NCI-H345 (cell line): ENCODE measurements around the gene DLEC1.
A peak's percentile ranks its signal among the peaks of the same experiment; 100 is the strongest.

Experiments
- DNase-seq: peaks from one replicate; lab custom pipeline; 2025; lab: John Stamatoyannopoulos, UW

Gene DLEC1, protein sequence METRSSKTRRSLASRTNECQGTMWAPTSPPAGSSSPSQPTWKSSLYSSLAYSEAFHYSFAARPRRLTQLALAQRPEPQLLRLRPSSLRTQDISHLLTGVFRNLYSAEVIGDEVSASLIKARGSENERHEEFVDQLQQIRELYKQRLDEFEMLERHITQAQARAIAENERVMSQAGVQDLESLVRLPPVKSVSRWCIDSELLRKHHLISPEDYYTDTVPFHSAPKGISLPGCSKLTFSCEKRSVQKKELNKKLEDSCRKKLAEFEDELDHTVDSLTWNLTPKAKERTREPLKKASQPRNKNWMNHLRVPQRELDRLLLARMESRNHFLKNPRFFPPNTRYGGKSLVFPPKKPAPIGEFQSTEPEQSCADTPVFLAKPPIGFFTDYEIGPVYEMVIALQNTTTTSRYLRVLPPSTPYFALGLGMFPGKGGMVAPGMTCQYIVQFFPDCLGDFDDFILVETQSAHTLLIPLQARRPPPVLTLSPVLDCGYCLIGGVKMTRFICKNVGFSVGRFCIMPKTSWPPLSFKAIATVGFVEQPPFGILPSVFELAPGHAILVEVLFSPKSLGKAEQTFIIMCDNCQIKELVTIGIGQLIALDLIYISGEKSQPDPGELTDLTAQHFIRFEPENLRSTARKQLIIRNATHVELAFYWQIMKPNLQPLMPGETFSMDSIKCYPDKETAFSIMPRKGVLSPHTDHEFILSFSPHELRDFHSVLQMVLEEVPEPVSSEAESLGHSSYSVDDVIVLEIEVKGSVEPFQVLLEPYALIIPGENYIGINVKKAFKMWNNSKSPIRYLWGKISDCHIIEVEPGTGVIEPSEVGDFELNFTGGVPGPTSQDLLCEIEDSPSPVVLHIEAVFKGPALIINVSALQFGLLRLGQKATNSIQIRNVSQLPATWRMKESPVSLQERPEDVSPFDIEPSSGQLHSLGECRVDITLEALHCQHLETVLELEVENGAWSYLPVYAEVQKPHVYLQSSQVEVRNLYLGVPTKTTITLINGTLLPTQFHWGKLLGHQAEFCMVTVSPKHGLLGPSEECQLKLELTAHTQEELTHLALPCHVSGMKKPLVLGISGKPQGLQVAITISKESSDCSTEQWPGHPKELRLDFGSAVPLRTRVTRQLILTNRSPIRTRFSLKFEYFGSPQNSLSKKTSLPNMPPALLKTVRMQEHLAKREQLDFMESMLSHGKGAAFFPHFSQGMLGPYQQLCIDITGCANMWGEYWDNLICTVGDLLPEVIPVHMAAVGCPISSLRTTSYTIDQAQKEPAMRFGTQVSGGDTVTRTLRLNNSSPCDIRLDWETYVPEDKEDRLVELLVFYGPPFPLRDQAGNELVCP (N-terminal part only)

DNA sequence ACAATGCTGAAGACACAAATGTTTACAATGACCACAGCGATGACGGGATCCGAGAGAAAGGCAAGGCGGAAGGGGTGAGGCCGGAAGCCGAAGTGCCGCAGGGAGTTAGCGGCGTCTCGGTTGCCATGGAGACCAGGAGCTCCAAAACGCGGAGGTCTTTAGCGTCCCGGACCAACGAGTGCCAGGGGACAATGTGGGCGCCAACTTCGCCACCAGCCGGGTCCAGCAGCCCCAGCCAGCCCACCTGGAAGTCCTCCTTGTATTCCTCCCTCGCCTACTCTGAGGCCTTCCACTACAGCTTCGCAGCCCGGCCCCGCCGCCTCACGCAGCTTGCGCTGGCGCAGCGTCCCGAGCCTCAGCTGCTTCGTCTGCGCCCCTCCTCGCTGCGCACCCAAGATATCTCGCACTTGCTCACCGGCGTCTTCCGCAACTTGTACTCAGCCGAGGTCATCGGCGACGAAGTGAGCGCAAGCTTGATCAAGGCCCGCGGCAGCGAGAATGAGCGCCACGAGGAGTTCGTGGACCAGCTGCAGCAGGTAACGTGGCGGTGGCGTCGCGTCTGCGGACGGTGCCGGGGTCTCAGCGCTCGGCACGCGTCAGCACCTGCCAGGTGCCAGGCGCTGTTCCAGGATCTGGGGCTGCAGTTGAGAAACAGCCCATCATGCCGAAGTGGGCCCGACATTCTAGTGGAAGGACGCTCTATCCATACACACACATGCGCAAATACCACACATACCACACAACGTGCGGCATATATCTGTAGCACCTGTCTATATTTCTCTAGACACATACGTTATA is at the start of gene DLEC1:
DLEC1 (plus strand) TSS at position 108 of the 798 bp plus-strand sequence; CDS start at position 126, 18 bp downstream.
- DNase-seq, result no peak

DNA sequence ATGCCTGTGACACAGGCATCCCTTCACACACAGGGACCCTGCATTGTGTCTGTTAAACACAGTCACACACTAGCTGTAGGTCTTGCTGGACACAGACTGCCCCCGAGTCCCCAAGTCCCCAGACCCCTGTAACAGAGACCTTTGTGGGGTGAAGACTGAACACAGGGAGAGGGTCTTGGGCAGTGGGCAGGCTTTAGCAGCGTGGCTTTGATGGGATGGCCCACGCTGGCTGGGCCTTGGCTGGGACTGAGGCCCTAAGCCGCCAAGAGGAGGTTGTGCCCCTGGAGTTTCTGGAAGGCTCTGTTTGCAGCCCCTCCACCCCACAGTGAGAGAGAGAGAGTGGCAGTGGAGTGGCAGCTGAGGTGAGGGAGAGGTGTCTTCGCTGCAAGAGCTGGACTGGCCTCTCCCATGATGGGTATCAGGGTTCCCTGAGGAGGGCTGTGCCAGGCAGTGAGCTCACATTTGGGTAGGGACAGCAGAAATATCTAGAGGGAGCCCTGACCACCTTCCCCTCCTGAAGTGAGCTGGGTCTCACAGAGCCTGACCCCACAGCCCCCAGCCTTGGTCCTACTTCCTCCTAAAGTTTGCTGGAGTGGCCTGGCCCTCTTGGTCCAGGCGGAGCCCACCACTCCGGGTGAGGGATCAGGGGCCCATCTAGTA is 49.1 kb upstream of the DLEC1 start:
- no peak for DNase-seq

DNA sequence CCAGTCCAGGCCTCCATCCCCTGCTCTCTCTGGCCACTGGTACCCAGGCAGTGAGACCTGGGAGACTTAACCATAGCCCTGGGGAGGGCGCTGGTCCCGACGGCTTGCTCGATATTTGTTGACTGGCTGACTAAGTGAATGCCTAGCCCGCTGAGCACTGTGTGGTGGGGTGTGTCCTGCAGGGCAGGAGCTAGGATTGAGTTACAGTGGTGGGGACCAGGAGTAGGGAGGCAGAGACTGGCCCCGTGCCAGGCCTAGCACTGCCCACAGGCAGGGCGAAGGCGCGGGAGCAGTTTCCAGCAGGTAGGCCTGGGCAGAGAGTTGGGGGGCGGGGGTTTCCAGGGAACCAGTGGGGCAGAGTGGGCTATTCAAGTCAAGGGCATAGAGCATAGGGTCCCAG is 48.5 kb upstream of the DLEC1 start, which contains the start of gene VILL:
VILL (plus strand) TSS at position 260 of the 400 bp plus-strand sequence. CDS start 2,887 bp downstream, outside the sequence.
- DNase-seq, result peak; percentile 27

DNA sequence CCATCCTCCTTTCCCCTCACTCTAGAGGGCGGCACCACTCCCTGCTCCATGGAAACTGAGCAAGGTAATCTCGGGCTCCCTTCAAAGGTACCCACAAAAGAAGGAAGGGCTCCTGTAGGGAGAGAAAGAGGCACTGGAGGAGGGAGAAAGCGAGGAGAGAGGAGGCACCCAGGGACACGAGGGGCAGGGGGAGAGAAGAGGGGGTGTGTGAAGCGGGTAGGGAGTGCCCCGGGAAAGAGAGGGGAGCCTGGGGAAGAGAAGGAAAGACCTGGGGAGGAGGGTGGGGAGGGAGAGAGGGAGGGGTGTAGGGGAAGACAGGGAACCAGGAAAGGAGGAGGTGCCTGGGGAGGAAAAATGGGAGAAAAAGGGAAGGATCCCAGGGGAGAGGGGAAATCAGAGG is 47.9 kb upstream of the DLEC1 start:
- DNase-seq, result no peak

DNA sequence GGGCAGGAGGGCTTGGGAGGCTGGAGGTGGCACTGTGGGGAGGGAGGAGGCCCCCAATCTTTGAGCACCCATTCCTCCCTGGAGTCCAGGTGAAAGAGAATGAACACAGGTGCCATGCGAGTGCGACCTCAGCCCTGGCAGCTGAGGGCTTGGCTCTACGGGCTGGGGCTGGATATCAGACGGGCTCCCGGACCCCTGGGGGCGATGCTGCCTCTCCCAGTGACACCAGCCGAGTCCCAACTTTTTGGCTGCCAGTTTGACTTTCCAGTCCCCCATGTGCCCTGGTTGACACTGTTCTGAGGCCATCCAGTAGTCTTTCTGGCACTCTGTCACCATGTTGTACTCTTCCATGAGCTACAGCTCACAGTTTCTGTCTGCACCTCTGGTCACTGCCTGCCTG is 47.2 kb upstream of the DLEC1 start:
- DNase-seq, result no peak

DNA sequence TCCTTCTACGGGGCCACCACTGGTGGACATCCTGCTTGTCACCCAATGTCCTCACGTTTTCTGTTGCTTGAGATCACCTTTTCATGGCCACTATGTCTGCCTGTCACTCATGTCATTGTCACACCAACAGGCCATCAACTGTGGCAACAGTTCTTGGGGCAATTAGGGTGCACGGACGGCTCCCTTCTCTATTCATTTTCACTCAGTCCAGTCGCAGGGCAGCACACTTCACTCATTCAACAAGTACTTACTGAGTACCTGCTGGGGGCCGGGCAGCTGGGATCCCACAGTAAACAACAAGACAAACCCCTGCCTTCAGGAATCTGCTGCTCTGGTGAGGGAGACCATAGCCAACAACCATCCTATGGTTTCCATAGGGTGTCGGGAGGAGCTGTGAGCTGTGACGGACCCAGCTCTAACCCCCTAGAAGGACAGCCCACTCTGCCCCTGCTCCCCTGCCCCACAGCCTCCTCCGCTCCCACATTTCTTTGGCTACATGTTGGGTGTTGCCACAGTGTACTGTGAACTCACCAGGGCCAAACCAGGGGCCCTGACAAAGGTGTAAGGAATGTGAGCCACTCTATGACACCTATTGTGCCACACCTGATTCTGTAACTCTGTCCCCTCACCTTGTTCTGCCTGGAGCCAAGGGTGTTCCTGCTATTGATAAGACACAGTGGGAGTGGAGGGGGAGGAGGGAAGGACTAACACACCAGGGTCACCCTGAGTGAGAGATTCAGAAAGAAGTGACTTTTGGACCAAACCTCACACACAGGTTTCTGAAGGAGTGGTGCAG is 46.5 kb upstream of the DLEC1 start:
- DNase-seq, result no peak

DNA sequence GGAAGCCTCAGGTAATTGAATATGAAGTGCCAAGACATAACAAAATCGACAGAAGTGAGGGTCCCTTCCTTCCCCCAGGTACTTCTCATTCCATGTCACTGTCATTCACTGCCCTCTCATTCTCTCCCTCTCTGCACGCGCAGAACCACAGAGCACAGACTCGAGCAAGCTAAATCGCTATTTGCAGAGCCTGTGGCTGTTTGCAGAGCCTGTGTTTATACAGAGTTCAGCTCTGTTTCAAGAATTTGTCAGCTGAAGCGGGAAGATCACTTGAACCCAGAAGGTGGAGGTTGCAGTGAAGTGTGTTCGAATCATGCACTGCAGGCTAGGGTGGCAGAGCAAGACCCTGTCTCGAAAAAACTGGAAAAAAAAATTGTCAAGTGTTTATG is 45.9 kb upstream of the DLEC1 start:
- no peak for DNase-seq

DNA sequence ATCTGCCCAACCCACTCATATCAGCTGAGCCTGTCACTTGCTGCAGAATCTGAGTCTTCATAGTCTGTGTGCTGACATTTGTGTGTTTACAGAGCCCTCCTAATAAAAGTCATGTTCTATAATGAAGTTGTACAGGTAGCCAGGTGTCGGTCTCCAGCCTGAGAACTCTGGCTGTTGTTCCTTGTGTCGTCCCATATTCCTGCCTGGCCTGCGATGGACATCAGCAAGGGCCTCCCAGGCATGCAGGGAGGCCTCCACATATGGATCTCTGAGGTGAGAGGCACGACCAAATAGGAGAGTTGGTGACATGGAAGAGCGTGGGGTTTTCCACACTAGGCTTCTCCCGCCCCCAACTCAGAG is 45.6 kb upstream of the DLEC1 start:
- no peak for DNase-seq

DNA sequence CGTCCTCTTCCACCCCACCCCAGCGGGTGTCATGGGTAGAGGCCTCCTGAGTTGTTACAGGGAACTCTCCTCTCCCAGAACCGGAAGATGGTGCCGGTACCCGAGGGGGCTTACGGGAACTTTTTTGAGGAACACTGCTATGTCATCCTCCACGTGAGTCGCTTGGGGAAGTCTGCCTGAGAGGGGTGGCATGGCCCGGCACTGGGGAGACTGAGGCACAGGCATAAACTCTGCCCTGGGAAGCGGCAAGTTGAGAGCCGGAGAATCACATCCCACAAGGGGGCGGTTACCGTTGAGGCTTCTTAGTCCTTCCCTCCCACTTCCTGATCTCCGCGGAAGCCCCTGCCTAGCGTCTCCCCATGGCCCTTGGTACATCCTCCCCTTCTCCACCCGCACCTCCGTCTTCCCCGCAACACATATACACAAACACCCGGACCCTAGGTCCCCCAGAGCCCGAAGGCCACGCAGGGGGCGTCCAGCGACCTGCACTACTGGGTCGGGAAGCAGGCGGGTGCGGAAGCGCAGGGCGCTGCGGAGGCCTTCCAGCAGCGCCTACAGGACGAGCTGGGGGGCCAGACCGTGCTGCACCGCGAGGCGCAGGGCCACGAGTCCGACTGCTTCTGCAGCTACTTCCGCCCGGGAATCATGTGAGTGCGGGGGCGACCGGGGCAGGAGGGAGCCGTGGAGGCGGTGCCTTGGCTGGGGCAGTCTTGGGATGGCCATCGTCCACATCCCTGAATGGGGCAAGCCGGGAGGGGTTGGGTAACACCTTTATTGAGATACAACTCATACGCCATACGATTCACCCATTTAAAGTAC is 45.0 kb upstream of the DLEC1 start:
- DNase-seq, result no peak

DNA sequence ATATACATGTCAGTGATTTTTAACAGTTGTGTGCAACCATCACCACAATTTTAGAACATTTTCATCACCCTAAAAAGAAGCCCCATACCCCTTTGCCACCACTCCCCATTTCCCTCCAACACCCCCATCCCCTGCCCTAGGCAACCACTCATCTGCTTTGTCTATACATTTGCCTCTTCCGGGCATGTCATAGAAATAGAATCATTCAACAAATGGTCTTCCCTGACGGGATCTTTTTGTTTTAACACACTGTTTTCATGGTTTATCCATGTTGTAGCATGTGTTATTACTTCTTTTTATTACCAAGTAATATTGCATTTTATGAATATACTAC is 44.4 kb upstream of the DLEC1 start:
- no peak for DNase-seq

DNA sequence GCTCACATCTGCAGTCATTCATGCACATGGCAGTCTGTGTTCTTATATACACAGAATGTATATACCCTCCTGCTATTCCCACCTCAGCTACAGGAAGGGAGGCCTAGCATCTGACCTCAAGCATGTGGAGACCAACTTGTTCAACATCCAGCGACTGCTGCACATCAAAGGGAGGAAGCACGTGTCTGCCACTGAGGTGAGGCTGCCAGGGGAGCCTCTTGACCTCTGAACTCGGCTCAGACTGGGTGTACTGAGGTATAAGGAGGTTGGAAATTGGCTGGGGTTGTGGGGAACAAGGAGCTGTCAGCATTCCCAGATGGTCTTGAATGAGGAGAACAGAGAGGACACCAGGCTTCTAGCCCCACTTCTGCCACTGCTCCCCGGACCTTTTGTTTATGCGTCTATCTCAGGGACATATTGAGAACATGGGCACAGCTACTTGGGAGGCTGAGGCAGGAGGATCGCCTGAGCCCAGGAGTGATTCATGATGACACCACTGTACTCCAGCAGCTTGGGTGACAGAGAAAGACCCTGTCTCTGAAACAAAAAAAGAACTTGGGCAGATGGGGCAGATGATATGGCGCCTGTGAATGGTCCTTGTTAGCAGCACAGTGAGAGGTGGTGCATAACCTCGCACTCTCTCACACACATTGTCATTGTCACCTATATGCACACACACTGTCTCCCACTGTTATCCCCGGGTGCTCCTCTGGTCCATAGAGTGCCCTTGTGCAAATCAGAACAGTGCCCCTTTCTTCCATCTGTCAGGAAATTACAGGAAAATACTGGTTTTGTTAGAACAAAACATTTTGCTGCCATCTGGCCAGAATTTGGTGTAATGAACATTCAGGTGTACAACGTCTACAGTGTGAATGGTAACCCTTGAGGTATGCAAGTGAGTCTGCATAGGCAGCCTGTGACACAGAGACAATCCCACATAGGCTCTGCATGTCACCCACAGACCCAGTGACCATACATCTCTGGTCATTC is 43.1 kb upstream of the DLEC1 start:
- no peak for DNase-seq

DNA sequence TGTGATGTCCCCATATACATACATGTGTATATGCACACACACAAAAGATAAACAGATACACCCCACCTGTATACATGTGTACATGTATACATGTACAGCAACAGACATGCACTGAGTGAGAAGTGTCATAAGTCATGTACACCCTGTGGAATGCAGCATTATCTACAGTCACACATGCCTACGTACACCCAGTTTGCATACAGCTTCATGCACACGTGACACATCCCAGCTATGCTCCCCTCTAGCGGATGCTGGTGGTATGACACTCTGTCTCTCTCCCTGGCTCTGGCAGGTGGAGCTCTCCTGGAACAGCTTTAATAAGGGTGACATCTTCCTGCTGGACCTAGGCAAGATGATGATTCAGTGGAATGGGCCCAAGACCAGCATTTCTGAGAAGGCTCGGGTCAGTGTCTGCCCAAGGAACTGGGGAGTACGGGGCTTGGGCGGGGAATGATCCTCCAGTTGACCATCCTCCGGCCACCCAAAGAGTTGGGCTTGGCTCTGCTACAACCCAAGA is 42.2 kb upstream of the DLEC1 start:
- peak; percentile 63 for DNase-seq

DNA sequence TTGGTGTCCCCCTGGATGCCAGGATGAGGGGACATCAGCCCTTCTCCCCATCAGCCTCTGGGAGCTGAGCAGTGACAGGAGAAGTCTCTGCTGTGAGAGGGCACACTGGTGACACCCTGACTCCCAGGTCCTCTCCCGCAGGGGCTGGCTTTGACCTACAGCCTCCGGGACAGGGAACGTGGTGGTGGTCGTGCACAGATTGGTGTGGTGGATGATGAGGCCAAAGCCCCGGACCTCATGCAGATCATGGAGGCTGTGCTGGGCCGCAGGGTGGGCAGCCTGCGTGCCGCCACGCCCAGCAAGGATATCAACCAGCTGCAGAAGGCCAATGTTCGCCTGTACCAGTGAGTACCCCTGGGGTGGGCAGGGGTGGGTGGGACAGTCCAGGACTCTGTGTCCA is 41.7 kb upstream of the DLEC1 start:
- DNase-seq, result no peak

DNA sequence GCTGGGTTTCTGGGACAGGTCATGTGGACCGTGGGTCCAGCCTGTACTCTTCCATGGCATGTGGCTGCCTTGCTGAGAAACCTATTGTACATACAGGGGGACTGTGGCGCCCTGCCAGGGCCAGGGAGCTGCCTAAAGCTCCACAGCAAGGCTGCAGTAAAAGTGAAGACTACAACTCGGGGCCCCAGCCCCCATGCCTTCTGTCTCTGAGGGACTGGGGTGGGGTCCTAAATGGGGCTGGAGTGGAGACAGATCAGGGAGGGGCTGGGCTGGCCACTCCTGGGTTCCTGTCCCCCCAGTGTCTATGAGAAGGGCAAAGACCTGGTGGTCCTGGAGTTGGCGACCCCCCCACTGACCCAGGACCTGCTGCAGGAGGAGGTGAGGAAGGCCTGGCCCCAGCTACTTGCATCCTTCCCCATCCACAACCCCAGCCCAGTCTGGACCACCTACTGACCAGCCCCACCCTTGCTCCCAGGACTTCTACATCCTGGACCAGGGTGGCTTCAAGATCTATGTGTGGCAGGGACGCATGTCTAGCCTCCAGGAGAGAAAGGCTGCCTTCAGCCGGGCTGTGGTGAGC is 41.1 kb upstream of the DLEC1 start:
- no peak for DNase-seq

DNA sequence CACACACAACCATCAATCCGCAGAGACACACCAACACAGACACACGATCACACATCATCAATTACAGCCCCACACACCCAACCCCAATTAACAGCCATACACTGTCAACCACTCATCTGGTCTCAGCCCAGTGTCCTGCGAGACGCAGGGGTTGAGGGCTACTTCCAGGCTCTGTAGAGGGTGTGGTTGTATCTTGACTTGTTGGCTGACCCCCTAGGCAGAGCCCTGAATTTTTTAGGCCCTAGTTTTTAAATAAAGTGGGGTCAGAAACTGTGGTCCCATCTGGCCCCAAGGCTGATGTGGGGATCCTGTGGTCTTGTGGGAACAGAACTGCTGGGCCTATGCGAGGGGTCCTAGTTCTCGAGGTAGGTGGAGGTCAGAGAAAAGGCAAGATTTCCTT is 39.2 kb upstream of the DLEC1 start:
- no peak for DNase-seq

DNA sequence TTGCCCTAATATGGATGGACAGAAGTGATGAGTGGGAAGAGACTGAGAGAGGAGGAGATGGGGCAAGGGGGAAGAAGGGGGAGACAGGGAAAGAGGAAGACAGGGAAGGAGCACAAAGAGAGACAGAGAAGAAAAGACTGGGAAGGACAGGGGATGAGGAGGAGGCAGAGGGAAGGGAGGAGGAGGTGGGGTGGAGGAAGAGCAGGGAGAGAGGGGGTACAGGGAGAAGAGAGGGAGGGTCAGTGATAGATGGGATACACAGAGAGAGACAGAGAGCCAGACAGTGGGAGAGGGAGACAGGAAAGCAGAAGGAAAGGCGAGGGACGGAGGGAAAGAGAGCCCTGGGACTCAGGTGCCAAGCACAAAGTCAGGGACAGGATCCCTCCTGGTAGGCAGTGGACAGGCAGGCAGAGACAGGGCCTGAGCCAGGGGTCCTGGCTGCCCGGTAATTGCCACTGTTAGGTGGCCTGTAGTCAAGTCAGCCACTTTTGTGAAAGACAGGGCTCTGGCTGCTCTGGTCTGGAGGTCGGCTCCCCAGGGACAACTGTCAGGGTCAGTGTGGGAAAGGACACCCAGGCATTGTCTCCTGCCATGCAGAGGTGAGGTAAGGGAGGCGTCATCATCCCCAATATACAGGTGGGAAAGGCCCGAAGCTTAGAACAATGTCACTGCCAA is 38.6 kb upstream of the DLEC1 start:
- DNase-seq, result no peak

DNA sequence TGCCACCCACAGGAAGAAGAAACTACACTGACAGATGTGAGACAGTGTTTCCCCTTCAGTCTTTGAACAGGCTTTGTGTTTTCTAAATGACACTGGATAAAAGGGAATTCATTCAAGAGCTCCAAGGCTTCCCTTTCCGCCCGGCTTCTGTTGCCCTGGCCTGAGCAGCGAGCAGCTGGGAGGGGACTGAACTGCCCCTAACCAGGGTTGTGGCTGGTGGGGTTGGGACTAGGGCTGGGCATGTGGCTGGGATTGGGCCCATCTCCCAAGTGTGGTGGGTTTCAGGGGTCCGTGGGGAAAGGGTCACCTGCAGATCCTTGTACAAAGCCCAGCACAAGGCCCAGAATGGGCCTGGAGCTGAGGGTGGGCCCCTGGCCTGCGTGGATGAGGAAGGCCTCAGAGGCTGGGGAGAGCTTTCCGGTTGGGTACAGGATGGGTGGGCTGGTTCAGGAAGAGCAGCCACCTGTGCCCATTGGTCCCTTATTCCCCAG is 38.0 kb upstream of the DLEC1 start:
- DNase-seq, result no peak
